B cell (primary cell): ENCODE data around the gene ANKRD11. TPM values are rescaled to one million over a fixed set of nuclear protein-coding genes. Genes with fewer than 3 reads are reported as not detected.

Source experiments
- ATAC-seq: fragments of 200-7000 bp; cut with Tn5 transposase; one replicate; pipeline ENCODE4 v1.10.0; 2021; ENCODE audit warnings: low read depth, mild to moderate bottlenecking, moderate number of reproducible peaks, moderate library complexity
- CTCF ChIA-PET: fragments of 350-600 bp; sonication (Branson Sonifier 250); formaldehyde crosslinking; loops from one replicate; lab custom pipeline; 2021; ENCODE audit warnings: antibody characterized with exemption, inconsistent platforms; lab: Charles Lee
- POLR2A ChIA-PET: fragments of 350-600 bp; sonication (Branson Sonifier 250); formaldehyde crosslinking; loops from one replicate; lab custom pipeline; 2021; ENCODE audit warnings: antibody characterized with exemption; lab: Charles Lee
- DNase-seq: peaks from one replicate; pipeline ENCODE4 v3.0.0; 2013
- H2AFZ ChIP-seq: 2 replicates; pipeline ENCODE4 v1.6.1; 2012; ENCODE audit warnings: mild to moderate bottlenecking, low read depth, low read length; ENCODE audit not compliant: insufficient read depth, poor library complexity, severe bottlenecking
- H3K27ac ChIP-seq, 2 donors: 1 replicate in 1 of 2; 2 replicates in 1 of 2; pipeline ENCODE4 v1.5.1; 2012 to 2013; ENCODE audit warnings: low read length in 2 of 2, mild to moderate bottlenecking in 2 of 2, moderate library complexity in 1 of 2
- H3K27me3 ChIP-seq, 4 experiments: fragments of 200-600 bp in 1 of 4; sonication (generic) in 1 of 4; replicated peaks in 1 of 4; 1 replicate in 2 of 4; 2 replicates in 2 of 4; pipeline versions ENCODE4 v1.6.1 to v1.7.0; 2013 to 2016; ENCODE audit warnings: low read length in 3 of 4, mild to moderate bottlenecking in 2 of 4, mixed read lengths in 1 of 4, moderate library complexity in 1 of 4; ENCODE audit not compliant: insufficient read depth in 4 of 4, control insufficient read depth in 3 of 4; ENCODE audit errors: control extremely low read depth in 1 of 4
- H3K36me3 ChIP-seq, 2 experiments: replicated peaks in 1 of 2; 1 replicate in 1 of 2; 2 replicates in 1 of 2; pipeline versions ENCODE4 v1.6.1 to v1.7.1; 2013; ENCODE audit warnings: low read length in 1 of 2; ENCODE audit not compliant: insufficient read depth in 2 of 2, control insufficient read depth in 1 of 2; ENCODE audit errors: control extremely low read depth in 1 of 2, extremely low read depth in 1 of 2
- H3K4me1 ChIP-seq, 2 donors: fragments of 200-600 bp in 1 of 2; sonication (generic) in 1 of 2; 1 replicate in 1 of 2; 2 replicates in 1 of 2; pipeline versions ENCODE4 v1.5.1 to v1.6.1; 2013 to 2017; ENCODE audit warnings: low read length in 2 of 2; ENCODE audit not compliant: control insufficient read depth in 2 of 2, insufficient read depth in 2 of 2
- H3K4me2 ChIP-seq: replicated peaks from 2 replicates; pipeline ENCODE3; 2012; ENCODE audit warnings: mild to moderate bottlenecking, low read depth, low read length; ENCODE audit not compliant: poor library complexity, severe bottlenecking
- H3K4me3 ChIP-seq, 5 experiments: fragments of 200-600 bp in 1 of 5; sonication (generic) in 1 of 5; 1 replicate in 3 of 5; 2 replicates in 2 of 5; pipeline versions ENCODE4 v1.5.1 to v1.7.0; 2011 to 2016; ENCODE audit warnings: low read length in 4 of 5, mild to moderate bottlenecking in 4 of 5, low read depth in 2 of 5, control low read depth in 1 of 5, moderate library complexity in 1 of 5; ENCODE audit not compliant: insufficient read depth in 1 of 5; ENCODE audit errors: control extremely low read depth in 1 of 5, extremely low read depth in 1 of 5
- H3K79me2 ChIP-seq: fragments of 200-600 bp; sonication (generic); one replicate; pipeline ENCODE4 v1.6.0; 2016; ENCODE audit warnings: low read length; ENCODE audit not compliant: control insufficient read depth, insufficient read depth
- H3K9ac ChIP-seq: fragments of 200-600 bp; sonication (generic); 2 replicates; pipeline ENCODE4 v1.6.1; 2017; ENCODE audit warnings: mild to moderate bottlenecking, low read length, moderate library complexity
- H3K9me3 ChIP-seq, 3 donors: one replicate each; pipeline versions ENCODE4 v1.6.1 to v1.7.1; 2013; ENCODE audit warnings: low read length in 2 of 3; ENCODE audit not compliant: control insufficient read depth in 2 of 3, insufficient read depth in 1 of 3; ENCODE audit errors: control extremely low read depth in 1 of 3
- H4K20me1 ChIP-seq: 2 replicates; pipeline ENCODE4 v1.6.0; 2012; ENCODE audit warnings: mild to moderate bottlenecking, low read length; ENCODE audit not compliant: insufficient read depth, control insufficient read depth, poor library complexity, severe bottlenecking
- H3K27ac Mint-ChIP-seq: one replicate; pipeline ENCODE4 v1.8.0; 2021; ENCODE audit warnings: mixed read lengths
- H3K27me3 Mint-ChIP-seq: one replicate; pipeline ENCODE4 v1.8.0; 2021; ENCODE audit warnings: mixed read lengths
- H3K4me1 Mint-ChIP-seq: one replicate; pipeline ENCODE4 v1.8.0; 2021; ENCODE audit warnings: mixed read lengths
- H3K4me3 Mint-ChIP-seq: one replicate; pipeline ENCODE4 v1.8.0; 2021; ENCODE audit warnings: mixed read lengths
- H3K9me3 Mint-ChIP-seq: one replicate; pipeline ENCODE4 v1.8.0; 2022; ENCODE audit warnings: mixed read lengths; ENCODE audit not compliant: insufficient read depth
- CTCF ChIP-seq: fragments of 200-600 bp; IDR thresholded peaks from one replicate; pipeline ENCODE4 v1.8.0; 2022; ENCODE audit warnings: antibody characterized with exemption, mild to moderate bottlenecking
- EZH2 ChIP-seq: IDR thresholded peaks from 2 replicates; pipeline ENCODE4 v1.6.1; 2012; ENCODE audit warnings: borderline replicate concordance, low read depth, mild to moderate bottlenecking, moderate library complexity, low read length; ENCODE audit not compliant: insufficient read depth, poor library complexity, severe bottlenecking
- WGBS: methylation state at CpG from one replicate; pipeline ENCODE4 v1.1.5; 2013; ENCODE audit warnings: missing lambda C conversion rate; ENCODE audit not compliant: insufficient coverage; 5-methylcytosine and 5-hydroxymethylcytosine counted together
- intact Hi-C: fragments of 100-400 bp; cut with micrococcal nuclease; formaldehyde crosslinking; loops from one replicate; pipeline ENCODE4 v1.10.0; 2022
- polyA plus RNA-seq: library from polyadenylated mRNA; depleted of rRNA; stranded (reverse); fragments of >200 nt; gene quantifications from 2 replicates; pipeline ENCODE4 v1.2.3, GENCODE V29; 2012
- total RNA-seq, 2 donors: library from RNA; stranded (reverse); fragments of 120-200 nt in 1 of 2; gene quantifications; 1 replicate in 1 of 2; 2 replicates in 1 of 2; pipeline versions ENCODE4 v1.2.3 to v1.2.4, GENCODE V29; 2013 to 2022

Gene ANKRD11
- total and polyA plus RNA-seq, 2 donors (not counting 1 experiment from before 2014, with no cell fraction given): 67.9 to 314 TPM

- ChIA-PET CTCF (interaction anchor here (0.6 to 1.1 kb wide), 3 partner anchors 31 to 87 kb away, joined by 3 to 4 read pairs (median 4); no protein-coding TSS in a partner anchor), POLR2A (interaction anchor here (0.6 to 1.1 kb wide), 4 partner anchors 8 to 139 kb away, joined by 3 to 6 read pairs (median 4); no protein-coding TSS in a partner anchor)
- peaks cover 69 to 73% of the 10 kb centered on the region in 2 donors for H3K4me1 ChIP-seq
- peaks cover 100% of the 10 kb centered on the region for H3K79me2 ChIP-seq
- Mint-ChIP-seq H3K27me3 (no peaks in the 10 kb centered on the region), H3K27ac (no peak overlapping the region), H3K9me3 (no peaks in the 10 kb centered on the region), H3K4me3 (peak overlapping the region; percentile 21), H3K4me1 (peaks cover 80% of the 10 kb centered on the region)
- intact Hi-C loops: no loop called here
- no peak overlapping the region for H3K27ac ChIP-seq
- TF ChIP-seq EZH2: no peak
- no peak for TF ChIP-seq CTCF
- DNase-seq (no peak), ATAC-seq (no peak)
- 78% methylated on average over 15 of the region's 15 CpGs for WGBS
- no peak overlapping the region for H3K4me3 ChIP-seq
- H4K20me1 ChIP-seq: peaks cover 100% of the 10 kb centered on the region
- H3K27me3 ChIP-seq: no peaks in the 10 kb centered on the region
- no peak overlapping the region for H2AFZ ChIP-seq
- H3K9ac ChIP-seq: no peak overlapping the region
- H3K36me3 ChIP-seq: peaks cover 0 to 1% of the 10 kb centered on the region in 2 experiments
- no peaks in the 10 kb centered on the region for H3K9me3 ChIP-seq
- peak overlapping the region; percentile 27 for H3K4me2 ChIP-seq
These were observed 44.0 kb downstream of the ANKRD11 start for GRCh38 chr16:89446136-89446974.

- Histone ChIP-seq H3K27ac (no peak overlapping the region), H3K27me3 (no peaks in the 10 kb centered on the region), H3K4me3 (no peak overlapping the region), H3K4me1 (peaks cover 63 to 72% of the 10 kb centered on the region in 2 donors), H2AFZ (no peak overlapping the region), H4K20me1 (peaks cover 100% of the 10 kb centered on the region), H3K9ac (no peak overlapping the region), H3K36me3 (peaks cover 0 to 1% of the 10 kb centered on the region in 2 experiments), H3K79me2 (peaks cover 100% of the 10 kb centered on the region), H3K4me2 (peak overlapping the region; percentile 21), H3K9me3 (no peaks in the 10 kb centered on the region)
- Mint-ChIP-seq H3K4me1 (peaks cover 80% of the 10 kb centered on the region), H3K9me3 (no peaks in the 10 kb centered on the region), H3K4me3 (no peak overlapping the region), H3K27ac (no peak overlapping the region), H3K27me3 (no peaks in the 10 kb centered on the region)
- ChIA-PET CTCF (no interaction called here), POLR2A (no interaction called here)
- intact Hi-C loops: no loop called here
- WGBS: 88% methylated on average over 5 of the region's 5 CpGs
- no peak for ATAC-seq
- no peak for DNase-seq
- no peak for TF ChIP-seq EZH2
- TF ChIP-seq CTCF: no peak
These were observed 45.2 kb downstream of the ANKRD11 start for GRCh38 chr16:89445166-89445565.
